Measurements from ENCODE around the gene DICER1.

DNA sequence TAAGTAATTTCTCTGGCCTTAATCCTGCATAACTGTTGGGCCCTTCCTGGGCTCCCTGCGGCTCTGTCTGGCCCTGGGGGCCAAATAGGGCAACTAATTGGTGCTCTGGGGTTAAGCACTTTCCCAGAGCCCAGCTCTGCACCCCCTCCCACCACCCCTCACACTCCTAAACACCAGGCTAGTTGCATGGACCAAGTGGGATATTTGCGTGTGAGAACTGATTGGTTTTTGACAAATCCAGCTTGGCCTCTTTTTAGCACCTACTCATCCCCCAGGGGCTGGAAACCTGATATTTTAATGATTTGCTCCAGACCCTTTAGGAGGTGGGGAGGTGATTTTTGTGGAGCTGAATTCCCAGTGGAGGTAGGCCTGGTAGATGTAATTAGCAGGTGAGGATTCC is 91.9 kb downstream of the DICER1 start:
- TF ChIP-seq, protein P1, sequence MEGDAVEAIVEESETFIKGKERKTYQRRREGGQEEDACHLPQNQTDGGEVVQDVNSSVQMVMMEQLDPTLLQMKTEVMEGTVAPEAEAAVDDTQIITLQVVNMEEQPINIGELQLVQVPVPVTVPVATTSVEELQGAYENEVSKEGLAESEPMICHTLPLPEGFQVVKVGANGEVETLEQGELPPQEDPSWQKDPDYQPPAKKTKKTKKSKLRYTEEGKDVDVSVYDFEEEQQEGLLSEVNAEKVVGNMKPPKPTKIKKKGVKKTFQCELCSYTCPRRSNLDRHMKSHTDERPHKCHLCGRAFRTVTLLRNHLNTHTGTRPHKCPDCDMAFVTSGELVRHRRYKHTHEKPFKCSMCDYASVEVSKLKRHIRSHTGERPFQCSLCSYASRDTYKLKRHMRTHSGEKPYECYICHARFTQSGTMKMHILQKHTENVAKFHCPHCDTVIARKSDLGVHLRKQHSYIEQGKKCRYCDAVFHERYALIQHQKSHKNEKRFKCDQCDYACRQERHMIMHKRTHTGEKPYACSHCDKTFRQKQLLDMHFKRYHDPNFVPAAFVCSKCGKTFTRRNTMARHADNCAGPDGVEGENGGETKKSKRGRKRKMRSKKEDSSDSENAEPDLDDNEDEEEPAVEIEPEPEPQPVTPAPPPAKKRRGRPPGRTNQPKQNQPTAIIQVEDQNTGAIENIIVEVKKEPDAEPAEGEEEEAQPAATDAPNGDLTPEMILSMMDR (IDR thresholded peaks at IDR 0.05; ENCODE audit: insufficient read depth, low read depth, low read length), result no peak
- no peak for TF ChIP-seq EZH2 (IDR thresholded peaks at IDR 0.05; ENCODE audit: insufficient read depth, low read length)

Data from astrocyte (in vitro differentiated cells and primary cell).